GM12878 (cell line): ENCODE data around the gene KCNB1. TPM values are rescaled to one million over a fixed set of nuclear protein-coding genes. Genes with fewer than 3 reads are reported as not detected.

Source experiments
- ATAC-seq: fragments of 200-7000 bp; cut with Tn5 transposase; 3 replicates; pipeline ENCODE4 v1.9.1; 2020; ENCODE audit warnings: mild to moderate bottlenecking, moderate library complexity
- BruUV-seq: library from RNA; stranded (reverse); fragments of 400-500 nt; replicated peaks from 2 replicates; lab custom pipeline; 2021; lab: Mats Ljungman, UMichigan
- CTCF ChIA-PET: fragments of 300-600 bp; sonication (Branson Sonifier 250); formaldehyde crosslinking; extraction: SDS; loops from one replicate; lab custom pipeline; 2021; ENCODE audit warnings: inconsistent platforms; lab: Yijun Ruan, JAX
- POLR2A ChIA-PET: fragments of 350-600 bp; formaldehyde crosslinking; extraction: SDS; loops from one replicate; lab custom pipeline; 2021; ENCODE audit warnings: inconsistent platforms; lab: Charles Lee
- RAD21 ChIA-PET: fragments of 300-600 bp; sonication (Branson Sonifier 250); formaldehyde crosslinking; loops from one replicate; lab custom pipeline; 2023; ENCODE audit warnings: antibody characterized with exemption; ENCODE audit not compliant: unreplicated experiment; lab: Charles Lee
- SMC1A ChIA-PET: fragments of 300-600 bp; sonication (Branson Sonifier 250); formaldehyde crosslinking; loops from one replicate; lab custom pipeline; 2023; ENCODE audit not compliant: unreplicated experiment, uncharacterized antibody; lab: Charles Lee
- DNase-seq: peaks from one replicate; pipeline ENCODE4 v3.0.0-alpha.2; 2011; ENCODE audit warnings: low read depth, low spot score
- FAIRE-seq: peaks from 3 replicates; lab custom pipeline; 2011; peaks lifted over from hg19 to GRCh38; lab: Jason Lieb, UNC
- H2AFZ ChIP-seq: 2 replicates; pipeline ENCODE4 v1.6.0; 2011; ENCODE audit warnings: low read depth, low read length, control low read depth; ENCODE audit not compliant: control insufficient read depth
- H3K27ac ChIP-seq: 2 replicates; pipeline ENCODE4 v1.5.1; 2011; ENCODE audit warnings: control low read depth; ENCODE audit not compliant: control insufficient read depth, insufficient read depth
- H3K27me3 ChIP-seq, 2 experiments: replicated peaks in 1 of 2; 2 replicates each; pipeline versions ENCODE4 v1.6.0 to v1.6.1; 2011; ENCODE audit warnings: low read length in 1 of 2; ENCODE audit not compliant: control insufficient read depth in 2 of 2, insufficient read depth in 2 of 2
- H3K36me3 ChIP-seq, 2 experiments: 2 replicates each; pipeline ENCODE4 v1.5.1; 2011; ENCODE audit warnings: low read length in 1 of 2; ENCODE audit not compliant: control insufficient read depth in 2 of 2, insufficient read depth in 2 of 2
- H3K4me1 ChIP-seq: 2 replicates; pipeline ENCODE4 v1.6.1; 2011; ENCODE audit warnings: mild to moderate bottlenecking, low read length, moderate library complexity, mixed read lengths; ENCODE audit not compliant: control insufficient read depth, insufficient read depth
- H3K4me2 ChIP-seq: 2 replicates; pipeline ENCODE4 v1.6.0; 2011; ENCODE audit warnings: control low read depth; ENCODE audit not compliant: control insufficient read depth, insufficient read depth
- H3K4me3 ChIP-seq: fragments of 200-600 bp; sonication (generic); 2 replicates; pipeline ENCODE4 v1.5.1; 2016
- H3K79me2 ChIP-seq: 2 replicates; pipeline ENCODE4 v1.6.0; 2011; ENCODE audit warnings: low read length; ENCODE audit not compliant: control insufficient read depth, insufficient read depth
- H3K9ac ChIP-seq: 2 replicates; pipeline ENCODE4 v1.8.0; 2011; ENCODE audit warnings: low read length, control low read depth, mixed read lengths; ENCODE audit not compliant: control insufficient read depth, insufficient read depth
- H3K9me3 ChIP-seq: replicated peaks from 3 replicates; pipeline ENCODE4 v1.5.1; 2011; ENCODE audit warnings: mild to moderate bottlenecking, low read length; ENCODE audit not compliant: control insufficient read depth, insufficient read depth
- H4K20me1 ChIP-seq: 2 replicates; pipeline ENCODE4 v1.6.0; 2011; ENCODE audit not compliant: control insufficient read depth, insufficient read depth
- CREM ChIP-seq: IDR thresholded peaks from 2 replicates; pipeline ENCODE4 v1.6.1; 2014; ENCODE audit warnings: antibody characterized with exemption, low read depth
- LARP7 ChIP-seq: fragments of 450-650 bp; IDR thresholded peaks from 2 replicates; pipeline ENCODE4 v1.6.1; 2017; ENCODE audit warnings: mild to moderate bottlenecking
- RAD21 ChIP-seq: IDR thresholded peaks from 2 replicates; pipeline ENCODE4 v1.6.1; 2011; ENCODE audit warnings: mild to moderate bottlenecking, low read depth, low read length, moderate library complexity; ENCODE audit not compliant: insufficient read depth
- RAD51 ChIP-seq: fragments of 450-650 bp; IDR thresholded peaks from 2 replicates; pipeline ENCODE4 v1.6.1; 2016; ENCODE audit warnings: moderate library complexity, mild to moderate bottlenecking, inconsistent platforms
- RELA ChIP-seq: fragments of 450-650 bp; IDR thresholded peaks from 2 replicates; pipeline ENCODE4 v1.8.0; 2014; ENCODE audit warnings: borderline replicate concordance; ENCODE audit not compliant: partially characterized antibody
- SMARCA5 ChIP-seq: fragments of 450-650 bp; IDR thresholded peaks from 2 replicates; pipeline ENCODE4 v1.6.1; 2017; ENCODE audit warnings: mild to moderate bottlenecking
- ZBTB4 ChIP-seq: fragments of 450-650 bp; formaldehyde crosslinking; IDR thresholded peaks from 2 replicates; pipeline ENCODE4 v1.4.0; 2022; ENCODE audit warnings: mild to moderate bottlenecking, moderate library complexity
- WGBS: methylation state at CpG from one replicate; pipeline ENCODE4 v1.1.6; 2016; ENCODE audit warnings: low lambda C conversion rate; ENCODE audit not compliant: insufficient replicate concordance, insufficient coverage; ENCODE audit errors: missing lambda C conversion rate; 5-methylcytosine and 5-hydroxymethylcytosine counted together
- in situ Hi-C: fragments of 300-500 bp; cut with MboI; formaldehyde crosslinking; loops from 9 replicates; pipeline ENCODE4 v1.14.3; 2018; ENCODE audit warnings: mixed read lengths
- intact Hi-C: fragments of 100-400 bp; cut with micrococcal nuclease; formaldehyde crosslinking; loops from one replicate; pipeline ENCODE4 v1.14.2; 2022; ENCODE audit not compliant: unreplicated experiment
- polyA plus RNA-seq, 11 experiments: library from polyadenylated mRNA; depleted of rRNA in 4 of 11; unstranded in 6 of 11; stranded (reverse) in 5 of 11; fragments of >200 nt; fragmentation: Nextera tagmentation in 4 of 11; fragmentation: Illumina TruSeq in 1 of 11; extraction: Ambion mirVana in 4 of 11; extraction: Trizol in 1 of 11; gene quantifications; 1 replicate in 1 of 11; 2 replicates in 10 of 11; pipeline versions ENCODE4 v1.2.1 to v1.2.3, GENCODE V29; 2011 to 2016; ENCODE audit warnings: inconsistent platforms in 2 of 11, missing spikeins in 2 of 11, low read depth in 1 of 11
- total RNA-seq, 4 experiments: library from RNA; depleted of rRNA in 3 of 4; stranded (reverse); fragments of >200 nt in 3 of 4; fragmentation: Illumina TruSeq in 1 of 4; extraction: Trizol in 1 of 4; gene quantifications; 2 replicates each; pipeline versions ENCODE4 v1.2.1 to v1.2.3, GENCODE V29; 2013 to 2021

Gene KCNB1
- total and polyA plus RNA-seq, 10 of the 15 experiments (the other 5 are each of a cell fraction or from before 2014, with no cell fraction given), result 0.02 to 0.08 (median 0.03) TPM; not detected in 7

GRCh38 chr20:49468412-49468811 is 14.1 kb downstream of the KCNB1 start:
- in situ Hi-C loops, result no loop called here
- H3K9me3 ChIP-seq, result no peaks in the 10 kb centered on the region
- RAD21 ChIA-PET, result no interaction called here

More at GRCh38 chr20:49468412-49468811, 14.1 kb downstream of the KCNB1 start:
- Histone ChIP-seq H2AFZ (no peak overlapping the region), H3K4me2 (no peak overlapping the region), H3K36me3 (no peaks in the 10 kb centered on the region), H3K9ac (no peak overlapping the region), H3K4me3 (no peak overlapping the region), H3K27me3 (peaks cover 0 to 11% of the 10 kb centered on the region in 2 experiments), H3K79me2 (no peaks in the 10 kb centered on the region), H4K20me1 (no peaks in the 10 kb centered on the region), H3K4me1 (no peaks in the 10 kb centered on the region), H3K27ac (no peak overlapping the region)
- CTCF ChIA-PET, result no interaction called here
- 28% methylated on average over 7 of the region's 7 CpGs for WGBS
- intact Hi-C loops, result no loop called here
- POLR2A ChIA-PET, result no interaction called here
- FAIRE-seq (no peak), DNase-seq (no peak), ATAC-seq (no peak)
- TF ChIP-seq ZBTB4 (CRISPR knock-in tag) (no peak), CREM (no peak), SMARCA5 (no peak), RAD21 (no peak), RAD51 (no peak), RELA (no peak), LARP7 (no peak)
- BruUV-seq, result no TSS peak
- SMC1A ChIA-PET, result no interaction called here
